Esophagus squamous epithelium (tissue), 4 donors: ENCODE data around the gene COL3A1.

Experiments used
- POLR2A ChIP-seq, 4 donors: fragments of 450-650 bp; IDR thresholded peaks; one replicate each; pipeline ENCODE4 v1.6.1; 2017; ENCODE audit warnings: antibody characterized with exemption in 4 of 4, mild to moderate bottlenecking in 4 of 4, moderate library complexity in 3 of 4
- TF ChIP-seq, protein P1 (sequence below), 6 experiments: fragments of 450-650 bp in 4 of 6; fragments of 200-600 bp in 2 of 6; sonication (generic) in 2 of 6; IDR thresholded peaks; one replicate each; pipeline ENCODE4 v1.5.1; 2016 to 2019; ENCODE audit warnings: antibody characterized with exemption in 6 of 6, mild to moderate bottlenecking in 4 of 6, moderate library complexity in 4 of 6

DNA sequence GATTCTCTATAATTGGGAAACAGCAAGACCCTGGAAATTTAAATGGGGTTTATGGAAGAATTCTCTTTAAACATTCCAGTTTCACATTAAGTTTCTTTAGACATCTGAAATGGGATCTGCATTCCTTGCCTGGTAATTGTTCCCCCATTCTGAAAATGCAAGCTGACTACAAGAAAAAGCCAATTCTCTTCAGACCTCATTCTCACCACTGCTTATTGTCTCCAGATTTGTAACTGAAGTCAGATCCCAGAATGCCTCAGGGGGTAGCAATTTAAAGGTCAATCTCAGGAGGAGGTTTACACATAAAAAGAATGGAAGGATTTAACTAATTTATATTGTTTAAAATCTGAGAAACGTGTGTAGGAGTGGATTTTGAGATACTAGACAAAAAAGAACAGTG is 41.2 kb downstream of the COL3A1 start:
- TF ChIP-seq, protein P1, sequence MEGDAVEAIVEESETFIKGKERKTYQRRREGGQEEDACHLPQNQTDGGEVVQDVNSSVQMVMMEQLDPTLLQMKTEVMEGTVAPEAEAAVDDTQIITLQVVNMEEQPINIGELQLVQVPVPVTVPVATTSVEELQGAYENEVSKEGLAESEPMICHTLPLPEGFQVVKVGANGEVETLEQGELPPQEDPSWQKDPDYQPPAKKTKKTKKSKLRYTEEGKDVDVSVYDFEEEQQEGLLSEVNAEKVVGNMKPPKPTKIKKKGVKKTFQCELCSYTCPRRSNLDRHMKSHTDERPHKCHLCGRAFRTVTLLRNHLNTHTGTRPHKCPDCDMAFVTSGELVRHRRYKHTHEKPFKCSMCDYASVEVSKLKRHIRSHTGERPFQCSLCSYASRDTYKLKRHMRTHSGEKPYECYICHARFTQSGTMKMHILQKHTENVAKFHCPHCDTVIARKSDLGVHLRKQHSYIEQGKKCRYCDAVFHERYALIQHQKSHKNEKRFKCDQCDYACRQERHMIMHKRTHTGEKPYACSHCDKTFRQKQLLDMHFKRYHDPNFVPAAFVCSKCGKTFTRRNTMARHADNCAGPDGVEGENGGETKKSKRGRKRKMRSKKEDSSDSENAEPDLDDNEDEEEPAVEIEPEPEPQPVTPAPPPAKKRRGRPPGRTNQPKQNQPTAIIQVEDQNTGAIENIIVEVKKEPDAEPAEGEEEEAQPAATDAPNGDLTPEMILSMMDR (IDR thresholded peaks at IDR 0.05), result no peak
- TF ChIP-seq POLR2A (IDR thresholded peaks at IDR 0.05), result no peak
